ENCODE results near the gene MYLK.
"Not testable (repeated sequence)": the region's sequence is repeated elsewhere in the genome, so short reads cannot be mapped to it uniquely, and the experiment has no call there.

The MYLK gene

DNA sequence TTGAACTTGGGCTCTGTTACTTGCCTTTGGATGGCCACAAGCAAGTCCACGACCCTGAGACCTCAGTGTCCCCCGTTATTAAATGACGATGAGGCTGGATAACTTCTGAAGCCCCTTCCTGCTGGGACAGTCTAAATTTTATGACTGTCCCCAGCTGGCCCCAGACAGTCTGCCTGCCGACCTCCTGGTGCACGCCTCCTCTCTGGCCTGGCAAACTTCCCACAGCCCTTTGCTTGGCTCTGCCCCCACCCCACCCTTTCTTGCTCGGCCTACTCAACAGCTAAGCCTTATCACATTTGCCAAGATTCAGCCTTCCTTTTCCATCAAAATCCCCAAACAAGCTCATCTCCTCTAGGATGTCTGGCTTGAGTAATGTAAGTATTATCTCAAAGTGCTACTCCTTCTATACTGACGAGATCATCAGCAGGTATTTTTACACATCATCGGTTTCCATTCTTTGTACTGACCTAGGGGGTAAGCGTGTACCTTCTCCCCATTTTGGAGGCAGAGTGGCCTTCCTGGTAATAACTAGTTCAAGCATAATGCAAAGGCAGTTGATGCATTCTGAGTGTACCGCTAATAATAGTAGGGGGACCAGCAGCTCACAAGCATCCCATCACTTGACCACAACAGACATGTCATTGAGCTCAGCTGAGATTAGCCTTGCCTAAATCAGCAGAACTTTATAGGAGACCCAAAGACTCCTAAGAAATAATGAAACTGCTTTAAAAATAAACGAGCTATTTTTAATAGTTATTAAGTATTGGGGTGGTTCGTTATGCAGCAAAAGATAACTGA, 178.4 kb downstream of the MYLK start:
- no peaks in the 10 kb centered on the region for H3K36me3 ChIP-seq (ENCODE audit: control insufficient read depth, insufficient read depth, low read length)
- H3K56ac ChIP-seq (ENCODE audit: low read length): no peak overlapping the region
- no peak overlapping the region for H4K5ac ChIP-seq (ENCODE audit: low read length)
- no peaks in the 10 kb centered on the region for H3K27me3 ChIP-seq (ENCODE audit: insufficient read depth, low read length, poor library complexity)
- H3K27ac ChIP-seq (ENCODE audit: low read depth, low read length): no peak overlapping the region
- no peak overlapping the region for H2AK5ac ChIP-seq (ENCODE audit: low read length)
- H3K18ac ChIP-seq (ENCODE audit: low read length): no peak overlapping the region
- no peak overlapping the region for H2BK5ac ChIP-seq (ENCODE audit: low read length)
- H3K4me3 ChIP-seq (ENCODE audit: low read length): no peak overlapping the region
- no CpG with 5 or more reads among the region's 12 CpGs for WGBS (ENCODE audit: extremely low coverage, insufficient coverage, low lambda C conversion rate)
- H4K8ac ChIP-seq (ENCODE audit: low read depth, low read length): no peak overlapping the region
- no peaks in the 10 kb centered on the region for H3K79me1 ChIP-seq (ENCODE audit: low read length)
- no peak overlapping the region for H3K23ac ChIP-seq (ENCODE audit: low read length)
- H2BK15ac ChIP-seq (replicated peaks; ENCODE audit: low read depth): no peak overlapping the region
- H3K4me2 ChIP-seq (ENCODE audit: low read length): no peak overlapping the region
- H2BK120ac ChIP-seq (ENCODE audit: low read depth, low read length): no peak overlapping the region
- DNase-seq: no peak
- H3K79me2 ChIP-seq (ENCODE audit: control insufficient read depth, insufficient read depth, low read length): no peaks in the 10 kb centered on the region
- no peaks in the 10 kb centered on the region for H3K4me1 ChIP-seq (ENCODE audit: control insufficient read depth, low read depth, low read length)
- H3K9ac ChIP-seq (ENCODE audit: low read length): no peak overlapping the region
- H3K4ac ChIP-seq (ENCODE audit: low read depth, low read length): no peak overlapping the region

DNA sequence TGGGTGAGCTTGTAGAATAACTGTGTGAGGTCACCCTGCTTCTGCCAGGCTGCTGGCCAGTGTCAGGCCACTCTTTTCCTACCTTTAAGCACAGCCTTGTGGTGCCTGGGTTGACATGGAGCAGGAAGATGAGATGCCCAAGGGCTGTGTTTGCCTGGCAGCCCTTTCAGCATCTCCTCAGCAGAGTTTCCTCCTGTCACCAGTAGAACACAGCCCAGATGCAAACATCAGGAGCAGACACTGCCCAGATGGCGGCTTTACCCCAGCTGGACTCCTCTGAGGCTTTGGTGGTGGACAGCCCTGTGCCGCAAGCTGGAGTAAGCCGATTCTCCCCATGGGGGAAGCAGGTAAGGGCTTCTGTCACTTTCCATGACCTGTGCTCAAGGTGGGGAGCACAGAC, 180.5 kb downstream of the MYLK start:
- H3K36me3 ChIP-seq (ENCODE audit: control insufficient read depth, insufficient read depth, low read length); H3K4me2 ChIP-seq (ENCODE audit: low read length); H3K79me1 ChIP-seq (ENCODE audit: low read length); H3K27me3 ChIP-seq (ENCODE audit: insufficient read depth, low read length, poor library complexity); H2AK5ac ChIP-seq (ENCODE audit: low read length); H3K23ac ChIP-seq (ENCODE audit: low read length); H3K18ac ChIP-seq (ENCODE audit: low read length); H2BK5ac ChIP-seq (ENCODE audit: low read length); H2BK120ac ChIP-seq (ENCODE audit: low read depth, low read length); H4K5ac ChIP-seq (ENCODE audit: low read length); H4K8ac ChIP-seq (ENCODE audit: low read depth, low read length); H3K4me3 ChIP-seq (ENCODE audit: low read length); H3K56ac ChIP-seq (ENCODE audit: low read length); H3K4me1 ChIP-seq (ENCODE audit: control insufficient read depth, low read depth, low read length); H3K9ac ChIP-seq (ENCODE audit: low read length); DNase-seq; H3K27ac ChIP-seq (ENCODE audit: low read depth, low read length); H3K4ac ChIP-seq (ENCODE audit: low read depth, low read length); H3K79me2 ChIP-seq (ENCODE audit: control insufficient read depth, insufficient read depth, low read length); H2BK15ac ChIP-seq (replicated peaks; ENCODE audit: low read depth): not testable (repeated sequence)
- no CpG with 5 or more reads among the region's 3 CpGs for WGBS (ENCODE audit: extremely low coverage, insufficient coverage, low lambda C conversion rate)

DNA sequence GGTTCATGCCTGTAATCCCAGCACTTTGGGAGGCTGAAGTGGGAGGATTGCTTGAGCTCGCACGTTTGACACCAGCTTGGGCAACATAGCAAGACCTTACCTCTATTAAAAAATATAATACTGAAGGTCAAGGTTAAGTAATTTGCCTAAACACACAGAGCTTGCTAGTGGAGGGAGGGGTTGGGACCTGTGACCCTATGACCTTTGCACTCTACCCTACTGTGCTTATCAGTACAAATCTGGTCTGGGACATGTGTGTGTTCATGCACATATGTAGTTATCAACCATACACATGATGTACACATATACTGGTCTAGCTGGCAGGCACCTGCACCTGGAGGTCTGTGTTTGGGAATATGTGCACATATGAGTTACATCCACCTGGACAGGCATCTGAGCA, 181.4 kb downstream of the MYLK start:
- Histone ChIP-seq H3K18ac (ENCODE audit: low read length) (no peak overlapping the region), H3K79me2 (ENCODE audit: control insufficient read depth, insufficient read depth, low read length) (no peaks in the 10 kb centered on the region), H3K79me1 (ENCODE audit: low read length) (no peaks in the 10 kb centered on the region), H2BK5ac (ENCODE audit: low read length) (no peak overlapping the region), H4K8ac (ENCODE audit: low read depth, low read length) (no peak overlapping the region), H3K9ac (ENCODE audit: low read length) (no peak overlapping the region), H3K4me2 (ENCODE audit: low read length) (no peak overlapping the region), H3K27me3 (ENCODE audit: insufficient read depth, low read length, poor library complexity) (no peaks in the 10 kb centered on the region), H3K27ac (ENCODE audit: low read depth, low read length) (no peak overlapping the region), H3K56ac (ENCODE audit: low read length) (no peak overlapping the region), H2BK120ac (ENCODE audit: low read depth, low read length) (no peak overlapping the region), H3K23ac (ENCODE audit: low read length) (no peak overlapping the region), H2AK5ac (ENCODE audit: low read length) (no peak overlapping the region), H3K4me1 (ENCODE audit: control insufficient read depth, low read depth, low read length) (no peaks in the 10 kb centered on the region), H4K5ac (ENCODE audit: low read length) (no peak overlapping the region), H3K4ac (ENCODE audit: low read depth, low read length) (no peak overlapping the region), H3K4me3 (ENCODE audit: low read length) (no peak overlapping the region), H3K36me3 (ENCODE audit: control insufficient read depth, insufficient read depth, low read length) (no peaks in the 10 kb centered on the region), H2BK15ac (replicated peaks; ENCODE audit: low read depth) (no peak overlapping the region)
- WGBS (ENCODE audit: extremely low coverage, insufficient coverage, low lambda C conversion rate): no CpG with 5 or more reads among the region's 2 CpGs
- no peak for DNase-seq

DNA sequence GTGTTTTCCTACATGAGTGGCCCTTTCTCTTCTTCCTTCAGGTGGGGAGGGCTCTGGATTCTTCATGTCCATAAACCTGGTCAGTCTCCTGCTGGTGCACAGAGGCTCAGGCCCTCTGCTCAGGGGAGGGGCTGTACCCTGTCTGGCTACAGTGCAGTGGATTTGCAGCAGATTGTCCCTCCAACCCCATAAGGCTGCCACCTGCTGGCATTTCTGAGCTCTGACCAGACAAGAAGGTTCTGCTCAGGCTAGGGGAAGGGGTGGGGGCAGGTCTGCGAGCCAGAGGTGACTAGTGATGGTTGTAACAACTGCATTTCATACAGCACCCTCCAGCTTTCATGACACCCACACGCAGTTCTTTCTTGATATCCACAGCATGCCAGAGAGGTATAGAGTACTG, 182.1 kb downstream of the MYLK start:
- H3K79me1 ChIP-seq (ENCODE audit: low read length); H3K27me3 ChIP-seq (ENCODE audit: insufficient read depth, low read length, poor library complexity); H3K4me1 ChIP-seq (ENCODE audit: control insufficient read depth, low read depth, low read length); H3K18ac ChIP-seq (ENCODE audit: low read length); H3K27ac ChIP-seq (ENCODE audit: low read depth, low read length); H3K4me3 ChIP-seq (ENCODE audit: low read length); H2BK15ac ChIP-seq (replicated peaks; ENCODE audit: low read depth); H3K79me2 ChIP-seq (ENCODE audit: control insufficient read depth, insufficient read depth, low read length); H2BK5ac ChIP-seq (ENCODE audit: low read length); H2BK120ac ChIP-seq (ENCODE audit: low read depth, low read length); H4K8ac ChIP-seq (ENCODE audit: low read depth, low read length); H3K4ac ChIP-seq (ENCODE audit: low read depth, low read length); H3K36me3 ChIP-seq (ENCODE audit: control insufficient read depth, insufficient read depth, low read length); H3K56ac ChIP-seq (ENCODE audit: low read length); H3K23ac ChIP-seq (ENCODE audit: low read length); H3K4me2 ChIP-seq (ENCODE audit: low read length); H3K9ac ChIP-seq (ENCODE audit: low read length); H4K5ac ChIP-seq (ENCODE audit: low read length); H2AK5ac ChIP-seq (ENCODE audit: low read length): not testable (repeated sequence)
- peak; percentile 83 for DNase-seq
- no CpG with 5 or more reads among the region's 2 CpGs for WGBS (ENCODE audit: extremely low coverage, insufficient coverage, low lambda C conversion rate)

DNA sequence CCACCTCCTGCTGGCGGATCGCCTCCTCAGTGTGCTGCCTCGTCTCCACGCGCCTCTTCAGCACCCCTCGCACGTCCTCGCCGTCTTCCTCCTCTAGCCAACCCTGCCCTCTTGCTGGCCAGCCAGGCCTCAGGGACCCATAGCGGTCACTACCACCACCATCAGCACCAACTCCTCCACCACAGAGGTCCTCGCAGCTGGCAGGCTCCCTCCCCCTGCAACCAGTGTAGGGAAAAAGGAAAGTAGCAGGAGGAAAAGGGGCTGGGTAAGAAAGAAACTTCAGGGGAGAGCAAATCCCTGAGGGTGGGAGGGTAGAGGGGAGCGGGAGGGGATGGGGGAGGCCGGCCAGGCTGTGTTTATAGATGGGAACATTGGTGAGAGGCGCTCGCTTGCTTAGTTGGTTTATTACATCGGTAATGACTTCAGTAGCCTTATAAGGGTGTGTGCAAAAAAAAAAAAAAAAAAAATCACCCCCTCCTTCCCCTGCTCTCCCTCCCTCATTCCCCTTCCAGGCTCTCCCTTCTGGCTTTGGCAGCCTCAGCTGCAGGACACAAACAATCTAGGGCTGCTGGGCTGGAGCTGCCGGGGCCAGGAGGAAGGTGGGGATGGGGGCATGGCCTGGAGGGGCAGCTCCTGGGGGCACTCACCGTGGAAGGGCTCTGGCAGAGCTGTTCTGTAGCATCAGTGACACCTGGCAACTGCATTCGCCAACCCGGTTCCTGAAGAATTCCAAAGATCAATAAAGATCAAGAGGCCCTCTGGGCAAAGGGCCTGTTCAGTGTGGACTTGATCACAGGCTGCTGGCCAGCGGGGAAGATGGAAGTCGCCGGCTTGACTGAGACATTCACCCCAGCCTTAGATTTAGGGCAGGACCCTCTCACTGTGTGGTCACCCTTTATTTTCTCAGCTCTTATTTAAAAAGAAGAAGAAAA, 183.1 kb downstream of the MYLK start:
- Histone ChIP-seq H3K9ac (ENCODE audit: low read length) (no peak overlapping the region), H2AK5ac (ENCODE audit: low read length) (no peak overlapping the region), H3K36me3 (ENCODE audit: control insufficient read depth, insufficient read depth, low read length) (no peaks in the 10 kb centered on the region), H3K4me1 (ENCODE audit: control insufficient read depth, low read depth, low read length) (no peaks in the 10 kb centered on the region), H4K8ac (ENCODE audit: low read depth, low read length) (no peak overlapping the region), H3K79me1 (ENCODE audit: low read length) (no peaks in the 10 kb centered on the region), H2BK15ac (replicated peaks; ENCODE audit: low read depth) (no peak overlapping the region), H2BK5ac (ENCODE audit: low read length) (no peak overlapping the region), H3K23ac (ENCODE audit: low read length) (no peak overlapping the region), H3K4ac (ENCODE audit: low read depth, low read length) (no peak overlapping the region), H3K56ac (ENCODE audit: low read length) (no peak overlapping the region), H3K27ac (ENCODE audit: low read depth, low read length) (no peak overlapping the region), H3K79me2 (ENCODE audit: control insufficient read depth, insufficient read depth, low read length) (no peaks in the 10 kb centered on the region), H4K5ac (ENCODE audit: low read length) (no peak overlapping the region), H2BK120ac (ENCODE audit: low read depth, low read length) (no peak overlapping the region), H3K27me3 (ENCODE audit: insufficient read depth, low read length, poor library complexity) (no peaks in the 10 kb centered on the region), H3K18ac (ENCODE audit: low read length) (no peak overlapping the region), H3K4me3 (ENCODE audit: low read length) (no peak overlapping the region), H3K4me2 (ENCODE audit: low read length) (no peak overlapping the region)
- DNase-seq: no peak
- WGBS (ENCODE audit: extremely low coverage, insufficient coverage, low lambda C conversion rate): no CpG with 5 or more reads among the region's 23 CpGs
